ENCODE data around the gene SLC25A51. TPM values are rescaled to one million over a fixed set of nuclear protein-coding genes. Genes with fewer than 3 reads are reported as not detected.

Gene SLC25A51
- polyA plus RNA-seq, 1 donor from 2014 or later, result 26.8 TPM

GRCh38 chr9:37942621-37943344, 38.9 kb upstream of the SLC25A51 start:
- H3K9me2 ChIP-seq (ENCODE audit: insufficient read depth, low read length), result no peaks in the 10 kb centered on the region
- H3K79me2 ChIP-seq (replicated peaks; ENCODE audit: insufficient read depth, low read length), result no peaks in the 10 kb centered on the region
- H3K27me3 ChIP-seq (ENCODE audit: insufficient read depth, low read depth, low read length), result no peaks in the 10 kb centered on the region
- TF ChIP-seq SMC3 (conservative IDR thresholded peaks at IDR 0.05; ENCODE audit: poor library complexity) (no peak), REST (IDR thresholded peaks at IDR 0.05; ENCODE audit: borderline replicate concordance) (no peak), RAD21 (conservative IDR thresholded peaks at IDR 0.05) (no peak), POLR2AphosphoS5 (IDR thresholded peaks at IDR 0.05) (no peak), CTCF (IDR thresholded peaks at IDR 0.05; ENCODE audit: poor library complexity, severe bottlenecking) (no peak), EZH2 (IDR thresholded peaks at IDR 0.05; ENCODE audit: borderline replicate concordance, insufficient read depth, low read length, poor library complexity, severe bottlenecking) (no peak)
- no peak overlapping the region for H3K4me2 ChIP-seq (ENCODE audit: low read length)
- no peak overlapping the region for H3K9ac ChIP-seq (ENCODE audit: low read length)
- no peak overlapping the region for H3K4me3 ChIP-seq (ENCODE audit: low read length)
- no peaks in the 10 kb centered on the region for H3F3A ChIP-seq (ENCODE audit: insufficient read depth, low read length, poor library complexity, severe bottlenecking)
- H4K20me1 ChIP-seq (ENCODE audit: insufficient read depth), result no peaks in the 10 kb centered on the region
- H3K36me3 ChIP-seq (ENCODE audit: insufficient read depth, low read length), result no peaks in the 10 kb centered on the region
- H3K27ac ChIP-seq (ENCODE audit: low read length), result no peak overlapping the region
- H2AFZ ChIP-seq (ENCODE audit: low read depth, low read length), result no peak overlapping the region
- no peaks in the 10 kb centered on the region for H3K9me3 ChIP-seq (ENCODE audit: low read length)

- Histone ChIP-seq H3K27me3 (ENCODE audit: insufficient read depth, low read depth, low read length) (no peaks in the 10 kb centered on the region), H3K79me2 (replicated peaks; ENCODE audit: insufficient read depth, low read length) (no peaks in the 10 kb centered on the region), H3F3A (ENCODE audit: insufficient read depth, low read length, poor library complexity, severe bottlenecking) (no peaks in the 10 kb centered on the region), H3K36me3 (ENCODE audit: insufficient read depth, low read length) (no peaks in the 10 kb centered on the region), H3K9me2 (ENCODE audit: insufficient read depth, low read length) (no peaks in the 10 kb centered on the region), H3K27ac (ENCODE audit: low read length) (no peak overlapping the region), H3K9me3 (ENCODE audit: low read length) (no peaks in the 10 kb centered on the region), H3K4me2 (ENCODE audit: low read length) (no peak overlapping the region), H2AFZ (ENCODE audit: low read depth, low read length) (no peak overlapping the region), H3K4me3 (ENCODE audit: low read length) (no peak overlapping the region), H3K9ac (ENCODE audit: low read length) (no peak overlapping the region), H4K20me1 (ENCODE audit: insufficient read depth) (no peaks in the 10 kb centered on the region)
- TF ChIP-seq TAF1 (IDR thresholded peaks at IDR 0.05; ENCODE audit: low read depth), result no peak
- TF ChIP-seq CTCF (IDR thresholded peaks at IDR 0.05; ENCODE audit: poor library complexity, severe bottlenecking), result no peak
- no peak for TF ChIP-seq EZH2 (IDR thresholded peaks at IDR 0.05; ENCODE audit: borderline replicate concordance, insufficient read depth, low read length, poor library complexity, severe bottlenecking)
- no peak for TF ChIP-seq EP300 (conservative IDR thresholded peaks at IDR 0.05; ENCODE audit: poor library complexity, severe bottlenecking)
- TF ChIP-seq SMC3 (conservative IDR thresholded peaks at IDR 0.05; ENCODE audit: poor library complexity), result no peak
- no peak for TF ChIP-seq RAD21 (conservative IDR thresholded peaks at IDR 0.05)
- no peak for TF ChIP-seq MXI1 (conservative IDR thresholded peaks at IDR 0.05; ENCODE audit: poor library complexity, severe bottlenecking)
- no peak for TF ChIP-seq REST (IDR thresholded peaks at IDR 0.05; ENCODE audit: borderline replicate concordance)
- TF ChIP-seq POLR2AphosphoS5 (IDR thresholded peaks at IDR 0.05), result no peak
These were observed 37.3 kb upstream of the SLC25A51 start for GRCh38 chr9:37941253-37941652.
